Measurements from ENCODE around the gene RGS18. TPM values are rescaled to one million over a fixed set of nuclear protein-coding genes. Genes with fewer than 3 reads are reported as not detected.

RGS18 gene
- total RNA-seq, 4 donors from 2014 or later, result 0.95 to 2.3 (median 2.1) TPM

- H3K4me3 ChIP-seq, result no peak overlapping the region
- DNase-seq, result no peak
- H3K27ac ChIP-seq, result no peak overlapping the region
- TF ChIP-seq POLR2A (IDR thresholded peaks at IDR 0.05), result no peak
- TF ChIP-seq, protein P1, sequence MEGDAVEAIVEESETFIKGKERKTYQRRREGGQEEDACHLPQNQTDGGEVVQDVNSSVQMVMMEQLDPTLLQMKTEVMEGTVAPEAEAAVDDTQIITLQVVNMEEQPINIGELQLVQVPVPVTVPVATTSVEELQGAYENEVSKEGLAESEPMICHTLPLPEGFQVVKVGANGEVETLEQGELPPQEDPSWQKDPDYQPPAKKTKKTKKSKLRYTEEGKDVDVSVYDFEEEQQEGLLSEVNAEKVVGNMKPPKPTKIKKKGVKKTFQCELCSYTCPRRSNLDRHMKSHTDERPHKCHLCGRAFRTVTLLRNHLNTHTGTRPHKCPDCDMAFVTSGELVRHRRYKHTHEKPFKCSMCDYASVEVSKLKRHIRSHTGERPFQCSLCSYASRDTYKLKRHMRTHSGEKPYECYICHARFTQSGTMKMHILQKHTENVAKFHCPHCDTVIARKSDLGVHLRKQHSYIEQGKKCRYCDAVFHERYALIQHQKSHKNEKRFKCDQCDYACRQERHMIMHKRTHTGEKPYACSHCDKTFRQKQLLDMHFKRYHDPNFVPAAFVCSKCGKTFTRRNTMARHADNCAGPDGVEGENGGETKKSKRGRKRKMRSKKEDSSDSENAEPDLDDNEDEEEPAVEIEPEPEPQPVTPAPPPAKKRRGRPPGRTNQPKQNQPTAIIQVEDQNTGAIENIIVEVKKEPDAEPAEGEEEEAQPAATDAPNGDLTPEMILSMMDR (IDR thresholded peaks at IDR 0.05), result no peak
- H3K36me3 ChIP-seq, result no peaks in the 10 kb centered on the region
- H3K4me1 ChIP-seq, result no peaks in the 10 kb centered on the region
- no peaks in the 10 kb centered on the region for H3K27me3 ChIP-seq
- intact Hi-C loops (cut with DNase I; ENCODE audit: low total_unique reads), result no loop called here
- H3K9me3 ChIP-seq, result no peaks in the 10 kb centered on the region
Observed at GRCh38 chr1:192133350-192133926, 24.8 kb upstream of the RGS18 start.

DNA sequence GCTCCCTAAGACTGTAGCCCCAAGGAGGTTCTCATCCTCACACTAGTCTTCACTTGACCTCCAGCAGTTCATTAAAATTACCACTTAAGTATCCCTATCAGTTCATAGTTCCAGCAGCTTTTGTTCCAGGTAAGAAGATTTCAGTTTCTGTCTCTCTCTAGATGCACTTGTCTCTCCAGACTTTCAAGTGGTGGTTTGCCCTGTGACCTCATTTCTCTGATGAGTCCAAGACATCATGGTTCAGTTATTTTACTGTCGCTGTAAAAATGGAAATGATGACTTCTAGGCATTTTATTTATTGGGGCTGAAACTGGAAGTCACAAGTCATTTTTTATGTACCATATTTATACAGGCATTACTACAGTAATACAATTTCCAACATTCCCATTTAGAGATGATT, 17.9 kb upstream of the RGS18 start:
- no peak overlapping the region for H3K4me3 ChIP-seq
- no peaks in the 10 kb centered on the region for H3K9me3 ChIP-seq
- TF ChIP-seq, protein P1 (IDR thresholded peaks at IDR 0.05), result no peak
- no peak for TF ChIP-seq POLR2A (IDR thresholded peaks at IDR 0.05)
- no peak for DNase-seq
- no peaks in the 10 kb centered on the region for H3K27me3 ChIP-seq
- H3K4me1 ChIP-seq, result no peaks in the 10 kb centered on the region
- H3K36me3 ChIP-seq, result peaks cover 0 to 3% of the 10 kb centered on the region in 2 donors
- no peak overlapping the region for H3K27ac ChIP-seq
- intact Hi-C loops (cut with DNase I; ENCODE audit: low total_unique reads), result no loop called here

GRCh38 chr1:192147221-192147620, 11.0 kb upstream of the RGS18 start:
- H3K4me3 ChIP-seq, result no peak overlapping the region
- no peak for DNase-seq
- H3K9me3 ChIP-seq, result no peaks in the 10 kb centered on the region
- TF ChIP-seq POLR2A (IDR thresholded peaks at IDR 0.05), result no peak
- TF ChIP-seq, protein P1 (IDR thresholded peaks at IDR 0.05), result no peak
- peaks cover 0 to 1% of the 10 kb centered on the region in 2 donors for H3K36me3 ChIP-seq
- no peaks in the 10 kb centered on the region for H3K4me1 ChIP-seq
- H3K27me3 ChIP-seq, result no peaks in the 10 kb centered on the region
- intact Hi-C loops (cut with DNase I; ENCODE audit: low total_unique reads), result no loop called here
- H3K27ac ChIP-seq, result no peak overlapping the region

GRCh38 chr1:192147696-192148095, 10.6 kb upstream of the RGS18 start:
- TF ChIP-seq, protein P1 (IDR thresholded peaks at IDR 0.05), result no peak
- no peak for TF ChIP-seq POLR2A (IDR thresholded peaks at IDR 0.05)
- Histone ChIP-seq H3K27me3 (no peaks in the 10 kb centered on the region), H3K27ac (no peak overlapping the region), H3K9me3 (no peaks in the 10 kb centered on the region), H3K4me1 (no peaks in the 10 kb centered on the region), H3K36me3 (no peaks in the 10 kb centered on the region), H3K4me3 (no peak overlapping the region)
- intact Hi-C loops (cut with DNase I; ENCODE audit: low total_unique reads), result no loop called here
- no peak for DNase-seq

DNA sequence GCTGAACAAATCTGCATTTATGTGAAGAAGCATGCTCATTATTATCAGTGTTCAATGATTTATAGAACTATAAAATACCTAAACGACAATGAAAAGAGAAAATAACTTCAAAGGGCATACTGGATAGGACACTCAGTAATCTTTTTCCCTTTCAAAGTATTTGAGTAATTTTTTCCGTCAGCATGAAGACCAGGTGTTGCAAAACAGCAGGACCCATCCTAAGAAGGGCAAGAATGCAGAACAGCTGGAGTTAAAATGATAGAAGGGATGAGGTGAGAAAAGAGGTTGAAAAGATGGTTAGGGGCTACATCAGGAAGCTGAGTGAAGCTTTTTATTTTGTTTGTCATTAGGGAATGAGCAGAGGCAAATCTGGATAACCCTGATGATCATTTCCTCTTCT, 7.1 kb upstream of the RGS18 start:
- intact Hi-C loops (cut with DNase I; ENCODE audit: low total_unique reads), result no loop called here

More for the DNA sequence above, 7.1 kb upstream of the RGS18 start:
- TF ChIP-seq POLR2A (IDR thresholded peaks at IDR 0.05), result no peak
- TF ChIP-seq, protein P1 (IDR thresholded peaks at IDR 0.05), result no peak
- Histone ChIP-seq H3K9me3 (no peaks in the 10 kb centered on the region), H3K27me3 (no peaks in the 10 kb centered on the region), H3K27ac (no peak overlapping the region), H3K4me3 (no peak overlapping the region), H3K36me3 (no peaks in the 10 kb centered on the region), H3K4me1 (no peaks in the 10 kb centered on the region)
- DNase-seq, result no peak

All from uterus (tissue), 4 donors.